HepG2 (cell line): ENCODE results near the gene RNF149. TPM values are rescaled to one million over a fixed set of nuclear protein-coding genes. Genes with fewer than 3 reads are reported as not detected.
A peak's percentile ranks its signal among the peaks of the same experiment; 100 is the strongest.

Experiments used
- AGO1 ChIP-seq: fragments of 200-400 bp; formaldehyde crosslinking; IDR thresholded peaks from 2 replicates; pipeline ENCODE4 v1.6.1; 2017; ENCODE audit warnings: mild to moderate bottlenecking, low read depth, low read length, moderate library complexity; ENCODE audit not compliant: poor library complexity, severe bottlenecking
- BCL6 ChIP-seq: IDR thresholded peaks from 2 replicates; pipeline ENCODE4 v1.6.1; 2016; ENCODE audit warnings: missing genetic modification reagents, missing compliant biosample characterization
- FOXA1 ChIP-seq, 2 experiments: fragments of 450-650 bp in 1 of 2; sonication (generic) in 1 of 2; formaldehyde crosslinking in 1 of 2; IDR thresholded peaks; 2 replicates each; pipeline versions ENCODE4 v1.4.0 to v1.6.1; 2016 to 2020; ENCODE audit warnings: missing genetic modification reagents in 1 of 2
- FOXM1 ChIP-seq: sonication (generic); formaldehyde crosslinking; IDR thresholded peaks from 2 replicates; pipeline ENCODE4 v1.5.0; 2020; ENCODE audit warnings: missing genetic modification reagents
- GRHL1 ChIP-seq: sonication (generic); formaldehyde crosslinking; conservative IDR thresholded peaks from 2 replicates; pipeline ENCODE4 v1.8.0; 2022; ENCODE audit warnings: missing genetic modification reagents
- MIER3 ChIP-seq: IDR thresholded peaks from 2 replicates; pipeline ENCODE4 v1.6.1; 2016; ENCODE audit warnings: missing compliant biosample characterization, borderline replicate concordance
- NCOR1 ChIP-seq: fragments of 200-600 bp; sonication (generic); IDR thresholded peaks from 2 replicates; pipeline ENCODE4 v1.7.0; 2017; ENCODE audit warnings: antibody characterized with exemption, low read length, borderline replicate concordance
- PBX3 ChIP-seq: sonication (generic); formaldehyde crosslinking; IDR thresholded peaks from 2 replicates; pipeline ENCODE4 v1.8.1; 2023; ENCODE audit warnings: missing genetic modification reagents, inconsistent platforms, borderline replicate concordance
- THRA ChIP-seq: sonication (generic); formaldehyde crosslinking; IDR thresholded peaks from 2 replicates; pipeline ENCODE4 v1.4.0; 2020; ENCODE audit warnings: missing genetic modification reagents, borderline replicate concordance
- ZBTB39 ChIP-seq: sonication (generic); formaldehyde crosslinking; IDR thresholded peaks from 2 replicates; pipeline ENCODE4 v1.5.0; 2020; ENCODE audit warnings: missing genetic modification reagents
- ZBTB49 ChIP-seq: sonication (generic); formaldehyde crosslinking; IDR thresholded peaks from 2 replicates; pipeline ENCODE4 v1.4.0; 2020; ENCODE audit warnings: missing genetic modification reagents, borderline replicate concordance
- ZIK1 ChIP-seq: sonication (generic); formaldehyde crosslinking; IDR thresholded peaks from 2 replicates; pipeline ENCODE4 v1.5.0; 2020; ENCODE audit warnings: mild to moderate bottlenecking, low read depth, missing genetic modification reagents, borderline replicate concordance
- ZNF691 ChIP-seq: sonication (generic); formaldehyde crosslinking; IDR thresholded peaks from 2 replicates; pipeline ENCODE4 v1.4.0; 2020; ENCODE audit warnings: missing genetic modification reagents, low read depth, mild to moderate bottlenecking, borderline replicate concordance
- ZNF740 ChIP-seq: sonication (generic); formaldehyde crosslinking; IDR thresholded peaks from 2 replicates; pipeline ENCODE4 v1.4.0; 2020; ENCODE audit warnings: missing genetic modification reagents
- ZNF749 ChIP-seq: sonication (generic); formaldehyde crosslinking; IDR thresholded peaks from 2 replicates; pipeline ENCODE4 v1.8.0; 2022; ENCODE audit warnings: mild to moderate bottlenecking, missing genetic modification reagents, moderate library complexity, borderline replicate concordance
- ZNF768 ChIP-seq: sonication (generic); formaldehyde crosslinking; IDR thresholded peaks from 2 replicates; pipeline ENCODE4 v1.4.0; 2020; ENCODE audit warnings: missing genetic modification reagents
- polyA plus RNA-seq, 8 experiments: library from polyadenylated mRNA; depleted of rRNA in 3 of 8; stranded (reverse) in 7 of 8; unstranded in 1 of 8; fragments of >200 nt; fragmentation: Illumina TruSeq in 4 of 8; extraction: Trizol in 4 of 8; gene quantifications; 2 replicates each; pipeline versions ENCODE4 v1.2.1 to v1.2.3, GENCODE V29; 2011 to 2016; ENCODE audit warnings: low read depth in 4 of 8, missing spikeins in 1 of 8, mixed read lengths in 1 of 8; ENCODE audit not compliant: insufficient read depth in 1 of 8
- total RNA-seq, 5 experiments: library from RNA; depleted of rRNA; stranded (reverse); fragments of >200 nt; fragmentation: Illumina TruSeq; extraction: Trizol; gene quantifications; 2 replicates each; pipeline ENCODE4 v1.2.3, GENCODE V29; 2016; ENCODE audit warnings: low read depth in 1 of 5

RNF149 gene
- total and polyA plus RNA-seq, 2 of the 13 experiments (the other 11 are each of a cell fraction or from before 2014, with no cell fraction given), result 87.6 to 109 TPM

- TF ChIP-seq ZIK1 (CRISPR knock-in tag) (peak; percentile 39; the same call in 1 of the 2 replicates), ZNF768 (CRISPR knock-in tag) (no peak; the same call in 1 of the 2 replicates), AGO1 (no peak), ZNF740 (CRISPR knock-in tag) (no peak), THRA (CRISPR knock-in tag) (peak; percentile 81), BCL6 (CRISPR knock-in tag) (peak; percentile 55; the same call in 1 of the 2 replicates), GRHL1 (CRISPR knock-in tag) (no peak), PBX3 (CRISPR knock-in tag) (no peak; the same call in 1 of the 2 replicates), ZBTB39 (CRISPR knock-in tag) (no peak), FOXM1 (no peak), MIER3 (CRISPR knock-in tag) (no peak), ZBTB49 (CRISPR knock-in tag) (no peak), NCOR1 (no peak; the same call in 1 of the 2 replicates), FOXA1 (IDR thresholded peaks at IDR 0.05) (no peak), FOXA1 (CRISPR knock-in tag; IDR thresholded peaks at IDR 0.05) (peak; percentile 82), ZNF691 (peak; percentile 85), ZNF749 (peak; percentile 41; the same call in 1 of the 2 replicates)
Observed at GRCh38 chr2:101252408-101253012, 56.0 kb downstream of the RNF149 start, which contains the start of gene CNOT11 (continued).
